Body of pancreas (tissue), 4 donors: ENCODE data around the gene ABCC9. TPM values are rescaled to one million over a fixed set of nuclear protein-coding genes. Genes with fewer than 3 reads are reported as not detected.

Experiments used
- ATAC-seq: fragments of 150-250 bp; one replicate; pipeline ENCODE4 v1.9.1; 2016
- DNase-seq, 4 donors: peaks; one replicate each; pipeline ENCODE4 v3.0.0-alpha.2; 2019
- H3K27ac ChIP-seq, 4 donors: fragments of 200-600 bp; sonication (generic); 1 replicate in 3 of 4; 2 replicates in 1 of 4; pipeline versions ENCODE4 v1.5.1 to v1.6.1; 2016 to 2019; ENCODE audit warnings: mild to moderate bottlenecking in 1 of 4, mixed read lengths in 1 of 4, moderate library complexity in 1 of 4
- H3K27me3 ChIP-seq, 2 donors: fragments of 200-600 bp; sonication (generic); one replicate each; pipeline ENCODE4 v1.6.0; 2016; ENCODE audit warnings: mild to moderate bottlenecking in 1 of 2
- H3K36me3 ChIP-seq, 2 donors: fragments of 200-600 bp; sonication (generic); replicated peaks in 1 of 2; 2 replicates each; pipeline ENCODE4 v1.5.1; 2016; ENCODE audit warnings: low read depth in 2 of 2; ENCODE audit not compliant: insufficient read depth in 1 of 2
- H3K4me1 ChIP-seq: fragments of 200-600 bp; sonication (generic); one replicate; pipeline ENCODE4 v1.6.0; 2016
- H3K4me3 ChIP-seq, 2 donors: fragments of 200-600 bp; sonication (generic); 1 replicate in 1 of 2; 2 replicates in 1 of 2; pipeline ENCODE4 v1.5.1; 2016 to 2019
- H3K9me3 ChIP-seq, 3 donors: fragments of 200-600 bp; sonication (generic); 1 replicate in 2 of 3; 2 replicates in 1 of 3; pipeline ENCODE4 v1.5.1; 2016
- POLR2A ChIP-seq, 3 donors: fragments of 450-650 bp; IDR thresholded peaks; one replicate each; pipeline ENCODE4 v1.6.1; 2016; ENCODE audit warnings: antibody characterized with exemption in 3 of 3, mild to moderate bottlenecking in 2 of 3
- WGBS, 2 donors: methylation state at CpG; one replicate each; pipeline ENCODE4 v1.1.5; 2017; 5-methylcytosine and 5-hydroxymethylcytosine counted together
- intact Hi-C: fragments of 100-400 bp; cut with DNase I; formaldehyde crosslinking; loops from one replicate; pipeline ENCODE4 v1.15.1; 2023
- total RNA-seq, 2 donors: library from RNA; depleted of rRNA; stranded (reverse); fragments of >200 nt; gene quantifications; one replicate each; pipeline ENCODE4 v1.1.0, GENCODE V29; 2016
- TF ChIP-seq, protein P1 (sequence below), 7 experiments: fragments of 450-650 bp in 4 of 7; fragments of 200-600 bp in 3 of 7; sonication (generic) in 3 of 7; IDR thresholded peaks; one replicate each; pipeline ENCODE4 v1.5.1; 2016 to 2019; ENCODE audit warnings: antibody characterized with exemption in 7 of 7

Gene ABCC9
- total RNA-seq, 2 donors from 2014 or later, result 12.2 to 13.2 TPM

DNA sequence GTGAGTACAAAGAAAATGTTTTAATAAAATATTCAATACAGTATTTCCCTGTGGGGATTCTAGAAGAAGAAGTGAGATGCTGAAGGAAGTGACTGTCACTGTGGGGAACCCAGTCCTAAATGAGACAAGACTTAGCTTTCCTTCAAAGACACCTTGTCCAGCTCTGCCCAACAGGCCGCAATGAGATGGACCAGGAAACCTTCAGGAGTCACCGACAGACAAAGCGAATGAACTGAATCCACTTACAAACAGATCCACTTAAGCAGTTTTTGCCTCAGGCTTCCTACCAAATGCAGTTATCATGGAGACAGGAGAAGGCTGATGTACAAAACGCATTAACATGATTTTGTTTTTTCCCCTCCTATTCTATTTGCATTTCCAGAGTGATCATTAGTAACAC, 176.3 kb downstream of the ABCC9 start:
- Histone ChIP-seq H3K4me3 (no peak overlapping the region), H3K27ac (peak overlapping the region in 3 of 4 donors; percentile 15 to 78 (median 70)), H3K27me3 (no peaks in the 10 kb centered on the region), H3K4me1 (peaks cover 41% of the 10 kb centered on the region), H3K36me3 (peaks cover 0 to 5% of the 10 kb centered on the region in 2 donors), H3K9me3 (no peaks in the 10 kb centered on the region)
- WGBS, 2 donors, result 89 to 90% methylated on average over 4 of the region's 4 CpGs
- TF ChIP-seq, protein P1, sequence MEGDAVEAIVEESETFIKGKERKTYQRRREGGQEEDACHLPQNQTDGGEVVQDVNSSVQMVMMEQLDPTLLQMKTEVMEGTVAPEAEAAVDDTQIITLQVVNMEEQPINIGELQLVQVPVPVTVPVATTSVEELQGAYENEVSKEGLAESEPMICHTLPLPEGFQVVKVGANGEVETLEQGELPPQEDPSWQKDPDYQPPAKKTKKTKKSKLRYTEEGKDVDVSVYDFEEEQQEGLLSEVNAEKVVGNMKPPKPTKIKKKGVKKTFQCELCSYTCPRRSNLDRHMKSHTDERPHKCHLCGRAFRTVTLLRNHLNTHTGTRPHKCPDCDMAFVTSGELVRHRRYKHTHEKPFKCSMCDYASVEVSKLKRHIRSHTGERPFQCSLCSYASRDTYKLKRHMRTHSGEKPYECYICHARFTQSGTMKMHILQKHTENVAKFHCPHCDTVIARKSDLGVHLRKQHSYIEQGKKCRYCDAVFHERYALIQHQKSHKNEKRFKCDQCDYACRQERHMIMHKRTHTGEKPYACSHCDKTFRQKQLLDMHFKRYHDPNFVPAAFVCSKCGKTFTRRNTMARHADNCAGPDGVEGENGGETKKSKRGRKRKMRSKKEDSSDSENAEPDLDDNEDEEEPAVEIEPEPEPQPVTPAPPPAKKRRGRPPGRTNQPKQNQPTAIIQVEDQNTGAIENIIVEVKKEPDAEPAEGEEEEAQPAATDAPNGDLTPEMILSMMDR (IDR thresholded peaks at IDR 0.05), result no peak
- TF ChIP-seq POLR2A (IDR thresholded peaks at IDR 0.05), result no peak
- ATAC-seq, result no peak
- no peak for DNase-seq
- intact Hi-C loops, result no loop called here

DNA sequence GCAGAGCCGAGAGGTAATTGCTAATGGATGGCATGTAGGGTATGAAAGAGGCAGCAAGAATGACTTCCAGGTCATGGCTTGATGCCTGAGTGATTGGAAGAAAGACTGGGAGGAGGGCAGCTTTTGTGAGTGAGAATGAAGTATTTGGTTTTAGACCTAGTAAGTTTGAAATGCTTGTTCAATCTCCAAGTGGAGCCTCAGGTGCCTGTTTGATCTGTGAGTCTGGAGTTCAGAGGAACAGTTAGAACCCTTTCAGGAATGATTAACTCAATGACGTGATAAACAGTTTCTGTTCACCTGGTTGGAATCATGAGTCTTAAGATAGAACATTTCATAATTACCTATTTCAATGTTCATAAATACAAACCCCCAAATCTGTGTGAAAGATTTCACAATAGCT, 177.2 kb downstream of the ABCC9 start:
- Histone ChIP-seq H3K9me3 (no peaks in the 10 kb centered on the region), H3K4me3 (no peak overlapping the region), H3K4me1 (peaks cover 41% of the 10 kb centered on the region), H3K27ac (peak overlapping the region; percentile 66 to 85 (median 74)), H3K27me3 (no peaks in the 10 kb centered on the region), H3K36me3 (peaks cover 0 to 5% of the 10 kb centered on the region in 2 donors)
- intact Hi-C loops, result no loop called here
- peak; percentile 25 to 62 (median 44) for DNase-seq
- TF ChIP-seq POLR2A (IDR thresholded peaks at IDR 0.05), result peak in 1 of 3 donors; percentile 66
- TF ChIP-seq, protein P1 (IDR thresholded peaks at IDR 0.05), result no peak
- 38 to 43% methylated on average over 2 of the region's 2 CpGs for WGBS, 2 donors
- ATAC-seq, result peak; percentile 97

DNA sequence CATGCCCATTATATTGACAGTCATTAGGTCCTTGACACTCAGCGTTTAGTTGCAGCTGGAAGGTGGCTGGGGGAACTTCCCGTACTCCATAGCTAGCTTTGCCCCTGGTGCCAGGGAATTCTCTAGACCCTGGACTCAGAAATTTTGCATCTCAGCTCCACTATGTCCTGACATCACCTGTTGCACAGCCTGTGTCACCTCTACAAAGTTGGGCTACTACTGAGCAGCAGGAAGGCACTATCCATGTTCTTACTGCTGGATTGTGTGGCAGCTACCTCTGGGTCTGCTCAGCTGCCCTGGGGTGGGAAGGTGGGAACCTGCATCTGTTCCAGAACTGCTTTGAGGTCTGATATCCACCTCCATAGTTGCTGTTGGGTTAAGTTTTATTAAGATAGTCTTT, 177.7 kb downstream of the ABCC9 start:
- Histone ChIP-seq H3K27ac (peak overlapping the region; percentile 66 to 85 (median 74)), H3K4me1 (peaks cover 41% of the 10 kb centered on the region), H3K9me3 (no peaks in the 10 kb centered on the region), H3K27me3 (no peaks in the 10 kb centered on the region), H3K4me3 (no peak overlapping the region), H3K36me3 (peaks cover 0 to 5% of the 10 kb centered on the region in 2 donors)
- TF ChIP-seq, protein P1 (IDR thresholded peaks at IDR 0.05), result no peak
- no peak for TF ChIP-seq POLR2A (IDR thresholded peaks at IDR 0.05)
- no peak for DNase-seq
- intact Hi-C loops, result no loop called here
- ATAC-seq, result peak; percentile 16
- 78 to 91% methylated on average over 2 of the region's 2 CpGs for WGBS, 2 donors

DNA sequence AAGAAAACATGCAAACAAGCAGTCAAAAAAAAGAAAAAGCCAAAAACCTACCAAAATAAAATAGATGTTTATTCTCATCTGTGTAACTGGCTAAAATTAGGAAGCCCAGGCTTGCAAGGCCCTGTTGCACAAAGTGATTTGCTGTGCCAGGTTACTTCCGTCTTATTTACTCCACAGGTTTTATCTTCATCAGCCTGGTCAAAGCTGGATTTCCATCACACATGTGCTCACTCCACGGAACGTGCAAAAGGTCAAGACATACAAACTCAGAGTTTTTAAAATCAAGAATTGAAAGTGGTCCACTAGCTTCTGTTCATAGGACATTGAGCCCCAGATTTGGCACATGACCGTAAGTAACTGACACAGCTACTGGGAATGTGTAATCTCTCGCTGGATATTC, 181.5 kb downstream of the ABCC9 start:
- no peaks in the 10 kb centered on the region for H3K9me3 ChIP-seq
- no peaks in the 10 kb centered on the region for H3K36me3 ChIP-seq
- no peak for DNase-seq
- no peaks in the 10 kb centered on the region for H3K27me3 ChIP-seq
- H3K4me3 ChIP-seq, result no peak overlapping the region
- WGBS, 2 donors, result 52 to 70% methylated on average over 5 of the region's 5 CpGs
- no peak overlapping the region for H3K27ac ChIP-seq
- TF ChIP-seq, protein P1 (IDR thresholded peaks at IDR 0.05), result no peak
- no peak for TF ChIP-seq POLR2A (IDR thresholded peaks at IDR 0.05)
- peaks cover 32% of the 10 kb centered on the region for H3K4me1 ChIP-seq
- ATAC-seq, result no peak
- intact Hi-C loops, result no loop called here

DNA sequence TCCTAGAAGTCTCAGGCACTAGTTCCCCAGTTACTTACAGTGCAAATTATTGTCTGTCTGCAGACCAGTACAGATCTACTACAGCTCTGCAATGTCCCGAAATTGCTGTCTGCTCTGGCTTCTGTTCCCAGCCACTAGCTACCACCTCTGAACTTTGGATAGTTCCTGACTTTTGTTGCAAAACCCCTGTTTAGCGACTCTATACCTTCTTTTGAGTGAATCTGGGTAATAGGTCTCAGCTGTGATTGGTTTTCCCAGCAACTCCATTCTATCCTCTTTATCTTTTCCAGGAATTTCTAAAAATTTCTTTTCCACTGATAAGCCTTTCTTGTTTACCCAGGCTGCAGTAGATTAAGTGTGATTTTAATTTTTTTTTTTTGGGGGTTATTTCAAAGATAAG, 183.5 kb downstream of the ABCC9 start:
- H3K4me3 ChIP-seq, result no peak overlapping the region
- intact Hi-C loops, result no loop called here
- ATAC-seq, result no peak
- peaks cover 14% of the 10 kb centered on the region for H3K4me1 ChIP-seq
- TF ChIP-seq, protein P1 (IDR thresholded peaks at IDR 0.05), result no peak
- no peak for TF ChIP-seq POLR2A (IDR thresholded peaks at IDR 0.05)
- DNase-seq, result no peak
- H3K27ac ChIP-seq, result no peak overlapping the region
- WGBS, 2 donors, result 82 to 88% methylated on average over 2 of the region's 2 CpGs
- H3K27me3 ChIP-seq, result no peaks in the 10 kb centered on the region
- H3K36me3 ChIP-seq, result no peaks in the 10 kb centered on the region
- no peaks in the 10 kb centered on the region for H3K9me3 ChIP-seq
